WERI-Rb-1 (cell line): ENCODE data around the gene COX8A.

ENCODE experiments used
- DNase-seq: peaks from one replicate; pipeline ENCODE4 v3.0.0-alpha.2; 2020
- H3K27ac ChIP-seq: fragments of 250-450 bp; sonication (Bioruptor Pico); 2 replicates; pipeline ENCODE4 v1.5.1; 2020; ENCODE audit warnings: mild to moderate bottlenecking, moderate library complexity
- H3K27me3 ChIP-seq: fragments of 250-450 bp; sonication (Bioruptor Pico); 2 replicates; pipeline ENCODE4 v1.5.1; 2021; ENCODE audit warnings: mild to moderate bottlenecking, low read depth, moderate library complexity; ENCODE audit not compliant: insufficient read depth, severe bottlenecking
- H3K36me3 ChIP-seq: fragments of 250-450 bp; sonication (Bioruptor Pico); 2 replicates; pipeline ENCODE4 v1.5.1; 2020; ENCODE audit warnings: mild to moderate bottlenecking, moderate library complexity
- H3K4me3 ChIP-seq: 2 replicates; pipeline ENCODE4 v1.5.1; 2011; ENCODE audit warnings: low read depth, mild to moderate bottlenecking, control low read depth, low read length
- H3K9me3 ChIP-seq: fragments of 250-450 bp; sonication (Bioruptor Pico); 2 replicates; pipeline ENCODE4 v1.5.1; 2021; ENCODE audit warnings: mild to moderate bottlenecking, moderate library complexity; ENCODE audit not compliant: severe bottlenecking
- CTCF ChIP-seq: IDR thresholded peaks from 2 replicates; pipeline ENCODE4 v1.5.1; 2011; ENCODE audit warnings: low read depth, mild to moderate bottlenecking, control low read depth, inconsistent platforms, low read length

The COX8A gene

GRCh38 chr11:64022125-64022784, 47.8 kb downstream of the COX8A start:
- Histone ChIP-seq H3K36me3 (no peaks in the 10 kb centered on the region), H3K27me3 (no peaks in the 10 kb centered on the region), H3K9me3 (no peaks in the 10 kb centered on the region), H3K4me3 (no peak overlapping the region), H3K27ac (no peak overlapping the region)
- DNase-seq = no peak
- no peak for TF ChIP-seq CTCF

GRCh38 chr11:64023712-64024710, 49.6 kb downstream of the COX8A start:
- no peak overlapping the region for H3K27ac ChIP-seq
- no peak for TF ChIP-seq CTCF
- DNase-seq = no peak
- H3K9me3 ChIP-seq = no peaks in the 10 kb centered on the region
- no peaks in the 10 kb centered on the region for H3K27me3 ChIP-seq
- no peak overlapping the region for H3K4me3 ChIP-seq
- H3K36me3 ChIP-seq = no peaks in the 10 kb centered on the region

- Histone ChIP-seq H3K27ac (no peak overlapping the region), H3K27me3 (no peaks in the 10 kb centered on the region), H3K9me3 (no peaks in the 10 kb centered on the region), H3K36me3 (no peaks in the 10 kb centered on the region), H3K4me3 (no peak overlapping the region)
- no peak for DNase-seq
- no peak for TF ChIP-seq CTCF
These were observed 50.8 kb downstream of the COX8A start for GRCh38 chr11:64025205-64025604.
